CD14-positive monocyte (primary cell): ENCODE results near the gene CYB5D1. TPM values are rescaled to one million over a fixed set of nuclear protein-coding genes. Genes with fewer than 3 reads are reported as not detected.

Experiments used
- DNase-seq, 3 donors: peaks; one replicate each; pipeline ENCODE4 v3.0.0-alpha.2; 2011 to 2022
- H2AFZ ChIP-seq: 2 replicates; pipeline ENCODE4 v1.6.0; 2012; ENCODE audit warnings: mild to moderate bottlenecking, low read depth, low read length, inconsistent platforms; ENCODE audit not compliant: insufficient read depth, poor library complexity, severe bottlenecking
- H3K27ac ChIP-seq, 2 donors: 1 replicate in 1 of 2; 2 replicates in 1 of 2; pipeline ENCODE4 v1.5.1; 2012 to 2013; ENCODE audit warnings: low read length in 2 of 2, control low read depth in 1 of 2, inconsistent platforms in 1 of 2, low read depth in 1 of 2, mild to moderate bottlenecking in 1 of 2
- H3K27me3 ChIP-seq, 2 donors: one replicate each; pipeline versions ENCODE4 v1.6.0 to v1.6.1; 2011 to 2013; ENCODE audit warnings: low read length in 2 of 2; ENCODE audit not compliant: control insufficient read depth in 2 of 2, insufficient read depth in 2 of 2
- H3K36me3 ChIP-seq, 2 donors: replicated peaks in 1 of 2; 1 replicate in 1 of 2; 2 replicates in 1 of 2; pipeline versions ENCODE4 v1.5.1 to v1.6.1; 2012 to 2013; ENCODE audit warnings: low read length in 2 of 2, control low read depth in 1 of 2, inconsistent platforms in 1 of 2, mild to moderate bottlenecking in 1 of 2; ENCODE audit not compliant: insufficient read depth in 2 of 2, control insufficient read depth in 1 of 2
- H3K4me1 ChIP-seq, 2 donors: 1 replicate in 1 of 2; 2 replicates in 1 of 2; pipeline versions ENCODE4 v1.5.1 to v1.6.1; 2012 to 2013; ENCODE audit warnings: low read length in 2 of 2, control low read depth in 1 of 2, inconsistent platforms in 1 of 2, mild to moderate bottlenecking in 1 of 2, moderate library complexity in 1 of 2; ENCODE audit not compliant: insufficient read depth in 2 of 2, control insufficient read depth in 1 of 2
- H3K4me2 ChIP-seq: replicated peaks from 2 replicates; pipeline ENCODE3; 2012; ENCODE audit warnings: low read length, moderate library complexity, mild to moderate bottlenecking; ENCODE audit not compliant: poor library complexity, severe bottlenecking; ENCODE audit errors: extremely low read depth
- H3K4me3 ChIP-seq, 3 experiments: fragments of 200-600 bp in 1 of 3; sonication (generic) in 1 of 3; replicated peaks in 1 of 3; 1 replicate in 2 of 3; 2 replicates in 1 of 3; pipeline ENCODE4 v1.5.1; 2011 to 2013; ENCODE audit warnings: low read length in 3 of 3, mild to moderate bottlenecking in 3 of 3, control low read depth in 2 of 3, low read depth in 2 of 3, inconsistent platforms in 1 of 3, moderate library complexity in 1 of 3
- H3K79me2 ChIP-seq: 2 replicates; pipeline ENCODE4 v1.6.0; 2012; ENCODE audit warnings: mild to moderate bottlenecking, control low read depth, inconsistent platforms, low read length, moderate library complexity; ENCODE audit not compliant: insufficient read depth
- H3K9ac ChIP-seq: 2 replicates; pipeline ENCODE4 v1.6.0; 2017; ENCODE audit warnings: low read length, mild to moderate bottlenecking; ENCODE audit not compliant: insufficient read depth, poor library complexity, severe bottlenecking
- H3K9me3 ChIP-seq, 2 donors: replicated peaks in 1 of 2; 1 replicate in 1 of 2; 2 replicates in 1 of 2; pipeline versions ENCODE4 v1.5.1 to v1.6.1; 2012 to 2013; ENCODE audit warnings: low read length in 2 of 2, control low read depth in 1 of 2; ENCODE audit not compliant: control insufficient read depth in 1 of 2, insufficient read depth in 1 of 2
- H4K20me1 ChIP-seq: 2 replicates; pipeline ENCODE4 v1.6.0; 2012; ENCODE audit warnings: mild to moderate bottlenecking, low read length, control low read depth, moderate library complexity; ENCODE audit not compliant: insufficient read depth
- H3K27ac Mint-ChIP-seq, 7 donors: one replicate each; pipeline ENCODE4 v1.8.0; 2020; ENCODE audit warnings: mild to moderate bottlenecking in 7 of 7, mixed read lengths in 7 of 7, moderate library complexity in 6 of 7, inconsistent platforms in 2 of 7
- H3K27me3 Mint-ChIP-seq, 3 donors: one replicate each; pipeline ENCODE4 v1.8.0; 2021 to 2022; ENCODE audit warnings: low read depth in 3 of 3, mild to moderate bottlenecking in 3 of 3, mixed read lengths in 3 of 3, moderate library complexity in 3 of 3, inconsistent platforms in 1 of 3
- H3K36me3 Mint-ChIP-seq, 2 donors: one replicate each; pipeline ENCODE4 v1.8.0; 2020; ENCODE audit warnings: mixed read lengths in 2 of 2, inconsistent platforms in 1 of 2, mild to moderate bottlenecking in 1 of 2
- H3K4me1 Mint-ChIP-seq: one replicate; pipeline ENCODE4 v1.8.0; 2020; ENCODE audit warnings: mild to moderate bottlenecking, mixed read lengths
- H3K4me3 Mint-ChIP-seq, 2 donors: one replicate each; pipeline ENCODE4 v1.8.0; 2020; ENCODE audit warnings: mild to moderate bottlenecking in 2 of 2, mixed read lengths in 2 of 2, moderate library complexity in 1 of 2
- H3K9me3 Mint-ChIP-seq, 7 donors: one replicate each; pipeline ENCODE4 v1.8.0; 2020 to 2022; ENCODE audit warnings: mixed read lengths in 7 of 7, mild to moderate bottlenecking in 6 of 7, moderate library complexity in 6 of 7, inconsistent platforms in 2 of 7
- WGBS: methylation state at CpG from one replicate; pipeline ENCODE4 v1.1.5; 2013; ENCODE audit warnings: missing lambda C conversion rate; ENCODE audit not compliant: insufficient coverage; 5-methylcytosine and 5-hydroxymethylcytosine counted together
- intact Hi-C, 2 donors: fragments of 100-400 bp; cut with micrococcal nuclease; formaldehyde crosslinking; loops; one replicate each; pipeline versions ENCODE4 v1.15.0 to v1.15.1; 2023
- polyA plus RNA-seq, 3 donors: library from polyadenylated mRNA; depleted of rRNA in 1 of 3; unstranded in 2 of 3; stranded (reverse) in 1 of 3; fragments of 300-500 nt in 2 of 3; fragments of >200 nt in 1 of 3; fragmentation: Illumina TruSeq in 2 of 3; gene quantifications; 1 replicate in 2 of 3; 2 replicates in 1 of 3; pipeline ENCODE4 v1.2.3, GENCODE V29; 2012 to 2021
- TF ChIP-seq, protein P1 (sequence below): fragments of 200-600 bp; IDR thresholded peaks from one replicate; pipeline ENCODE4 v1.8.0; 2022; ENCODE audit warnings: antibody characterized with exemption, mild to moderate bottlenecking

The CYB5D1 gene
- polyA plus RNA-seq, 3 donors: 0.50 to 4.8 (median 0.98) TPM

GRCh38 chr17:7823581-7824001 lies 34.2 kb upstream of the CYB5D1 start:
- Histone ChIP-seq H3K27me3 (no peaks in the 10 kb centered on the region), H3K4me2 (no peak overlapping the region), H3K27ac (no peak overlapping the region), H3K36me3 (no peaks in the 10 kb centered on the region), H3K9me3 (no peaks in the 10 kb centered on the region), H3K4me1 (no peaks in the 10 kb centered on the region), H3K4me3 (no peak overlapping the region), H3K9ac (no peak overlapping the region), H2AFZ (no peak overlapping the region), H4K20me1 (no peaks in the 10 kb centered on the region), H3K79me2 (no peaks in the 10 kb centered on the region)
- no peak overlapping the region for H3K4me3 Mint-ChIP-seq
- 95% methylated on average over 20 of the region's 20 CpGs for WGBS
- H3K27me3 Mint-ChIP-seq: peaks cover 7 to 14% (median 13%) of the 10 kb centered on the region in 3 donors
- H3K27ac Mint-ChIP-seq: peak overlapping the region in 1 of 7 donors; percentile 32
- H3K9me3 Mint-ChIP-seq: no peaks in the 10 kb centered on the region
- TF ChIP-seq, protein P1, sequence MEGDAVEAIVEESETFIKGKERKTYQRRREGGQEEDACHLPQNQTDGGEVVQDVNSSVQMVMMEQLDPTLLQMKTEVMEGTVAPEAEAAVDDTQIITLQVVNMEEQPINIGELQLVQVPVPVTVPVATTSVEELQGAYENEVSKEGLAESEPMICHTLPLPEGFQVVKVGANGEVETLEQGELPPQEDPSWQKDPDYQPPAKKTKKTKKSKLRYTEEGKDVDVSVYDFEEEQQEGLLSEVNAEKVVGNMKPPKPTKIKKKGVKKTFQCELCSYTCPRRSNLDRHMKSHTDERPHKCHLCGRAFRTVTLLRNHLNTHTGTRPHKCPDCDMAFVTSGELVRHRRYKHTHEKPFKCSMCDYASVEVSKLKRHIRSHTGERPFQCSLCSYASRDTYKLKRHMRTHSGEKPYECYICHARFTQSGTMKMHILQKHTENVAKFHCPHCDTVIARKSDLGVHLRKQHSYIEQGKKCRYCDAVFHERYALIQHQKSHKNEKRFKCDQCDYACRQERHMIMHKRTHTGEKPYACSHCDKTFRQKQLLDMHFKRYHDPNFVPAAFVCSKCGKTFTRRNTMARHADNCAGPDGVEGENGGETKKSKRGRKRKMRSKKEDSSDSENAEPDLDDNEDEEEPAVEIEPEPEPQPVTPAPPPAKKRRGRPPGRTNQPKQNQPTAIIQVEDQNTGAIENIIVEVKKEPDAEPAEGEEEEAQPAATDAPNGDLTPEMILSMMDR: no peak
- intact Hi-C loops: loop anchor here (2.0 to 5.0 kb wide), 4 partner anchors 29 to 81 kb away; partner anchors contain the start of gene NAA38 (in 1 of the 2)
- H3K4me1 Mint-ChIP-seq: peaks cover 6% of the 10 kb centered on the region
- DNase-seq: no peak
- H3K36me3 Mint-ChIP-seq: no peaks in the 10 kb centered on the region

DNA sequence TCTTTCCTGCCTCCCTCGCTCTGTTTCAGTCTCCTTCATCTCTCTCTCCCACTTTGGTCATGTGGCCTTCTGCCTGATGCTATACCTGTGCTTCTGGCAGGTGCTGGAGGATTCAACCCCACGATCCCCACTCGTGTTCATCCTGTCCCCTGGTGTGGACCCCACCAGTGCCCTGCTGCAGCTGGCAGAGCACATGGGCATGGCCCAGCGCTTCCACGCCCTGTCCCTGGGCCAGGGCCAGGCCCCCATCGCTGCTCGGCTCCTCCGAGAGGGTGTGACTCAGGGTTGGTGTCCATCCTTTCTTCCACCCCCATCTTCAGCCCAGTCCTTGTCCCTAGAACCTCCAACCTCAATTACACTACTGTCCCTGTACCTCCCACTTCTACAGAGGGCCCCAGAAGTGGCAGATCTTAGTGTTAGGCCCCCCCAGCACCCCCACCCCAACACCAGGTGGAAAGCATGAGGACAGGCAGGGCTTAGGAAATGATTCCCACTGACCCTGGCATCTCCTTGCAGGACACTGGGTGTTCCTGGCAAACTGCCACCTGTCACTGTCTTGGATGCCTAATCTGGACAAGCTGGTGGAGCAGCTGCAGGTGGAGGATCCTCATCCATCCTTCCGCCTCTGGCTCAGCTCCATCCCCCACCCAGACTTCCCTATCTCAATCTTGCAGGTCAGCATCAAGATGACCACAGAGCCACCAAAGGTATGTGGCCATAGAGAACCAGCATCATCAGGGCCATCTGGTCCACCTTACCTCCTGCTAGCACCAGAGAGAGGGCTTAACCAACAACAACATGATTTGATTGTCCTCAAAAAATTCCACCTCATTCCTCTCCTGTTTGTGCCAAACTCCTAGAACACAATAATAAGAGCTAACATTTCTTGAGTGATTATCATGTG lies 33.5 kb upstream of the CYB5D1 start:
- Mint-ChIP-seq H3K9me3 (no peaks in the 10 kb centered on the region), H3K27me3 (peaks cover 7 to 14% (median 13%) of the 10 kb centered on the region in 3 donors), H3K4me1 (peaks cover 6% of the 10 kb centered on the region), H3K27ac (no peak overlapping the region), H3K36me3 (no peaks in the 10 kb centered on the region), H3K4me3 (no peak overlapping the region)
- no peaks in the 10 kb centered on the region for H3K79me2 ChIP-seq
- H3K4me2 ChIP-seq: no peak overlapping the region
- DNase-seq: no peak
- no peaks in the 10 kb centered on the region for H3K9me3 ChIP-seq
- H3K4me1 ChIP-seq: no peaks in the 10 kb centered on the region
- H3K27me3 ChIP-seq: no peaks in the 10 kb centered on the region
- H4K20me1 ChIP-seq: no peaks in the 10 kb centered on the region
- no peak overlapping the region for H3K27ac ChIP-seq
- WGBS: 91% methylated on average over 7 of the region's 9 CpGs
- TF ChIP-seq, protein P1: no peak
- no peak overlapping the region for H2AFZ ChIP-seq
- intact Hi-C loops: loop anchor here (5.0 kb wide), 2 partner anchors 73 to 82 kb away; no protein-coding TSS in a partner anchor
- no peak overlapping the region for H3K4me3 ChIP-seq
- no peaks in the 10 kb centered on the region for H3K36me3 ChIP-seq
- H3K9ac ChIP-seq: no peak overlapping the region
